G401.6 (cell line): ENCODE measurements around the gene CD300H.
"Not testable (repeated sequence)": the region's sequence is repeated elsewhere in the genome, so short reads cannot be mapped to it uniquely, and the experiment has no call there.

Source experiments
- FAIRE-seq: peaks from 2 replicates; lab custom pipeline; 2012; peaks lifted over from hg19 to GRCh38; lab: Jason Lieb, UNC

Gene CD300H

GRCh38 chr17:74526681-74527080, 40.6 kb downstream of the CD300H start:
- FAIRE-seq = no peak

- FAIRE-seq = no peak
Measured at GRCh38 chr17:74525781-74526288, 41.5 kb downstream of the CD300H start.

GRCh38 chr17:74525465-74525725, 41.9 kb downstream of the CD300H start:
- no peak for FAIRE-seq

- FAIRE-seq = no peak
Measured at GRCh38 chr17:74524653-74525464, 42.5 kb downstream of the CD300H start.

GRCh38 chr17:74523308-74523707, 44.0 kb downstream of the CD300H start:
- FAIRE-seq = no peak

GRCh38 chr17:74522381-74523105, 44.8 kb downstream of the CD300H start:
- FAIRE-seq = no peak

GRCh38 chr17:74521701-74522201, 45.6 kb downstream of the CD300H start:
- FAIRE-seq = no peak

GRCh38 chr17:74520790-74521480, 46.4 kb downstream of the CD300H start:
- FAIRE-seq = no peak

GRCh38 chr17:74520016-74520434, 47.3 kb downstream of the CD300H start:
- FAIRE-seq = no peak

- not testable (repeated sequence) for FAIRE-seq
Measured at GRCh38 chr17:74518413-74518981, 48.8 kb downstream of the CD300H start.

- FAIRE-seq = no peak
Measured at GRCh38 chr17:74516561-74517328, 50.6 kb downstream of the CD300H start.

- FAIRE-seq = no peak
Measured at GRCh38 chr17:74515941-74516340, 51.4 kb downstream of the CD300H start.

- FAIRE-seq = no peak
Measured at GRCh38 chr17:74514632-74515334, 52.5 kb downstream of the CD300H start.

GRCh38 chr17:74513987-74514631, 53.2 kb downstream of the CD300H start:
- FAIRE-seq = no peak

GRCh38 chr17:74512624-74513091, 54.7 kb downstream of the CD300H start:
- no peak for FAIRE-seq

GRCh38 chr17:74512036-74512435, 55.3 kb downstream of the CD300H start:
- FAIRE-seq = no peak
